HG02884 (cell line): ENCODE measurements around the gene ANO10.

Experiments used
- ATAC-seq: cut with Tn5 transposase; IDR thresholded peaks from one replicate; pipeline ENCODE4 v1.9.1; 2021; ENCODE audit warnings: mild to moderate bottlenecking, moderate library complexity; ENCODE audit not compliant: unreplicated experiment

The ANO10 gene

GRCh38 chr3:43423639-43424038 lies 198.2 kb downstream of the ANO10 start:
- no peak for ATAC-seq

DNA sequence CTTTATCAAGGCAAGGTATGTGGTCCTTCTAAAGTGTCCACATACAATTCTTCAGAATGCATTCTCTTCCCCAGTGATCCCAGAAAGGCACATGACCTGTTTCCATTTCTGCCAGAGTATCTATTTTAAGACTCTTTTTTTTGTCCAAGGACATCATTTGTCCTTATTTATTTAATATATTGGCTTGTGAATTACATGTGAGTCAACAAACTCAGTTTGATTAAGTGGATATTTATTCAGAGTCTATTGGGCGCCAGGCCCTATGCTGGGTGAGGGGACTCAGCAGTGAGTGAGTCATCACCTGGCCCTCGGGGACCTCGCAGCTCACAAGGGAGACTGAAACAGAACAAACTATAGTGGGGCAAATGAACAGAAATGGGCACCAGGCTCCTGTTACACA lies 198.7 kb downstream of the ANO10 start:
- no peak for ATAC-seq

- ATAC-seq = no peak
Measured at GRCh38 chr3:43418601-43419272, 203.1 kb downstream of the ANO10 start.

- ATAC-seq = no peak
Measured at GRCh38 chr3:43417133-43417532, 204.7 kb downstream of the ANO10 start.

- no peak for ATAC-seq
Measured at GRCh38 chr3:43415088-43415487, 206.7 kb downstream of the ANO10 start.

- no peak for ATAC-seq
Measured at GRCh38 chr3:43413676-43414368, 208.0 kb downstream of the ANO10 start.

GRCh38 chr3:43411429-43411828 lies 210.4 kb downstream of the ANO10 start:
- no peak for ATAC-seq

- ATAC-seq = no peak
Measured at GRCh38 chr3:43410592-43410991, 211.2 kb downstream of the ANO10 start.

- no peak for ATAC-seq
Measured at GRCh38 chr3:43409506-43409905, 212.3 kb downstream of the ANO10 start.

GRCh38 chr3:43406643-43407023 lies 215.2 kb downstream of the ANO10 start:
- no peak for ATAC-seq

DNA sequence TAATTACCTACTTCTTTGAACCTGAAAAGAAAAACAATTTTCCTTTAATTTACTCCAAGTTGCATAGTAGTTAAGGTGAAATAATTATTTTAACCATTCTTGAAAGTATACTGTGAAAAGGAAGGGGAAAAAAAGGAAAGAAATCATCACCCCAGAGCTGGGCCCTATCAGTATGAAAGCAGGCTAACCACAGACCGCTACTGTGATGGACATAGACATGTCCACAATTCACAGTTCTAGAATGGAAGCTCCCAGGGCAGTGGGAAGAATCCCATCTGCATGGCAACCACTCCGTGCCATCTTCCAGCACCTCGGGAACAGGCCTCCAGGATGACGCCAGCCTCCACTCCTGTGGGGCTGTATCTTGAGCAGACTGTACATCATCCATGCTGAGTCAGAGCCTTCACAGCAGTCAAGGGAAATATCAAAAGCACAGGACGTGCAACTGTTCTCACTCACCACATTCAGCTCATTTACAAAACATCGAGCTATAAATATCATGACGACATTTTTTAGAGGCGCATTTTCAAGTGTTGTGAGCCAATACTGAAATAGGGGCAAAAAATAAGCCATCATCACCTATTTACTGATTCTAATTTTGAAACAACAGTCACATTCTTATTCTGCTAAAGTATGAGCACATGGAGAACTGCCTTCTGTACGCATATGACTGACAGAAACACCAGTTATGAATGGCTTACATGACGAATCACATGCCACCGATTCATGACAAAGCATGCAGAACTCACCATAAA lies 215.7 kb downstream of the ANO10 start:
- ATAC-seq = no peak

DNA sequence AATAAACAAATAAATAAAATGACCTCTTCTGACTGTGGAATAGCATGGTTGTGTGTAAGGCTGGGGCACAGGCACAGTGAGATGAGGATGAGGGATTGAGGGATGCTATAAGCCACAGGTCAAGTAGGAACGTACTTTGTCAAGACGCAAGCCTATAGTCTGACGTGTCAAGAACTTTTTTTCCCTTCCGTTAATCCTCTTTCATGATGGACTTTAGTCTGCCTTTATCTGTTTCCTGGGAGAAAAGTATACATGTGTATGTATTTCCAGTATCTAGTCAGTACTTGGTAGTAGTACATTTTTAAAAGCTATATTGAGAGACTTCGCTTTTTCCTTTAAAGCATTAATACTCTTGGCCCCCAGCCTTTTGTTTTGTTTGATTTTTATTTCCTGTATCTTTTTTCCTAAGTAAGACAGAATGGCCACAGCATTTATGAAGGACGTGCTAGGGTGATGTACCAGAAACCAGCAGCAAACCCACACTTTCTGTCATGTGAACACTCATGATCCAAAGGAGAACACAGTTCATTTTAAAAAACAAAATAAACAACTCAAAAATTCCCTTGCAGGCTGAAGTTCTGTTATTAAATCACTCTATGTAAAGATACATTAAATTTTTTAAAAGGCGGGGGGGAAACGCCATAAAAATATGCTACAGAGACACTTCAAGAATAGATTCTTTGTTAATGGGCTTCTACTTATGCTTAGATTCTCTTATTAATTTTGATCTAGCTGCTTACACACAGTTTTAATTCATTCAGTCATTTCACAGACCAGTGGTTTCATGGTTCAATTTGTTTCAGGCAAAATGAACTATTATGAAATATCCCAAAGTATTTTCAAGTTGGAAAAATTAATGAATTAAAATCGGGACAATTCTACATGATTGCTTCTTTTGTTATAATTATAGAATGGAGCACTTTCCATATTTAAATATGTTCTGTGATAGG lies 220.8 kb downstream of the ANO10 start:
- ATAC-seq = no peak

- no peak for ATAC-seq
Measured at GRCh38 chr3:43400167-43400566, 221.6 kb downstream of the ANO10 start.

DNA sequence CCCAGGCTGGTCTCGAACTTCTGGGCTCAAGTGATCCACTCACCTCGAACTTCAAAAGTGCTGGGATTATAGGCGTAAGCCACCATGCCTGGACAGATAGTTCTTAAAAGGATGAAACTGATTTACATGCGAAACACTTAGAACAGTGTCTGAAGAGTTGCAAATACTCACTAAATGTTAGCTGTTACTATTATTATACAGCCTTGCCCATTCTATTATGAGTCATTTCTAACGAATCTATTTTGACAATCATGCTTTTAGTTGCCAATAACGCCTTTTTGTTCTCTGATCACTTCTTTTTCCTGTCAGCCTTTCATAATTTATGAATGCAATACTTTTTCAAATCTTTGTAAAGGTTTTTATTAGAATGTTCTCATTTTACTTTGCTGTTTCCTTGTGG lies 222.8 kb downstream of the ANO10 start:
- ATAC-seq = no peak

DNA sequence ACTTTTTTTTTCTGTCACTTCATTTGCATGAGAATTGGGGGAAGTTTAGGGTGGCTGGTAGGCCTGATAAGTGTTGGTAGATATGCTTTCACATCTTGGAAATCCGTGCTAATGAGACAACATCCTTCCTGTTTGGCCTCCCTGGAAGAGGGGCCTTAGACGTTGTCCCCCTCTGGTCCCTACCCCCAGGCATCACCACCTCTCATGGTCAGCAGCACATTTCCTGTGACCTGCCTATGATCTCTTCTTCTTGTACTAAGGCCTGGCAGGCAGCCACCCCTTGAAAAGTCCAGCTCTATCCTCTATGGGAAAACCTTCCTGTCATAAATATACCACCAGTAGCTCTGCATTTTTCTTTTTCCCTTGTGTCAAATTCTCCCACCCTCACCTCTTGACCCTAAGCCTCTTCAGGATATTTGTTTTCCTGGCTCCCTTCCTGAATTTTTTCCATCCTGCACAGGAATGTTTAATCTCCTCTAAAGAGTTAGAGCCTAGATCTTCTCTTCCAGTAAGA lies 227.7 kb downstream of the ANO10 start:
- ATAC-seq = no peak

- ATAC-seq = no peak
Measured at GRCh38 chr3:43391621-43392020, 230.2 kb downstream of the ANO10 start.

DNA sequence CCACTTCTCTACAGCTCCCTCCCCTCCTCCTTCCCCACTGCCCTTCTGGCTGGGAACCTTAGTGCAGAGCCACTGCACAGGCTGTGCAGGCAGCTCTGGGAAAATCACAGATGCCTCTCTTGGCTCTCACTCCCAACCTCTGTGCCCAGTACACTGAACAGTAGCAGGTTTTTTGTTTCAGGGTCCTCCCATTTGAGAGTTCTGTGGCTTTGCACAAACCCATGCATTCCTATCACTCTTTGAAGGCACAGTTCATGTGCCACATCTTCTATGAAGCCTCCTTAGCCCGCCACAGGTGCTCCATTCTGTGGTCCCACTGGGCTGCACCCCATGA lies 231.6 kb downstream of the ANO10 start:
- ATAC-seq = no peak

DNA sequence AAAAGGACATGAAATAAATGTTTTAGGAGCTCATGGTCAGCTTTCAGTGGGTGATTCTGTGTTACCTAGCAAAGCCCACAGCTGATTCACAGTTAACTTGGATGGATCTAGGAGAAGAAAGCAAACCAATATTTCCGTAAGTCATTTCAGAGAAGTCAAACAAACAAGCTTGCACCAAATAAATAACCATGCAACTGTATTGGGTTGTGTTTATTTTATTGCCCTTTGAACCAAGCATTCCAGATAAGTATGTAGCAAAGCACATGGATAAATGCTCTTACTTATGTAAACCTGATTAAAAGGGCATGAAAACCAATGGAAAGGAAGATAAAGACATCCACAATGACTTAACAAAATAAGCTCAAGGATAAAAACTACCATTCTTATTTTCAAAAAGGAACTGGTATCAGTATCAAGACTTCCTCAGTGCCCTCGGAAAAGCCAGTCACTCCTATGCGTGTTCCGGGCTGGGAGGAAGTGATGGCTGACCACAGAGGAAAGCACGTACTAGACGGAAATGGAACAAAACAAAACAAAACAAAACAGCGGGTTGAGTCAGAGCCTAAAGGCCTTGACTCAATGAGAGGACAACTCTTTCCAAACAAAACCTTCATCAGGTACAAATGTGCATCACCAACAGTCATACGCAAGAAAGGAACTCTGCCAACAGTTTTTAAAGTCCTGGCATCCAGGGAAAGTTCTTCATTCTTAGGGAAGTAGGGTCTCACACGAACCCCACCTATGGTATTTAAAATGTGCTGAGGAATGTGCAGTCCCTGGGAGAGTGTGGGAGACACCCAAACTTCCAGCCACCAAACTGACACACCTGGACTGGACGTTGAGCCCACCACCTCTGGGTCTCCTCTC lies 232.2 kb downstream of the ANO10 start:
- no peak for ATAC-seq

DNA sequence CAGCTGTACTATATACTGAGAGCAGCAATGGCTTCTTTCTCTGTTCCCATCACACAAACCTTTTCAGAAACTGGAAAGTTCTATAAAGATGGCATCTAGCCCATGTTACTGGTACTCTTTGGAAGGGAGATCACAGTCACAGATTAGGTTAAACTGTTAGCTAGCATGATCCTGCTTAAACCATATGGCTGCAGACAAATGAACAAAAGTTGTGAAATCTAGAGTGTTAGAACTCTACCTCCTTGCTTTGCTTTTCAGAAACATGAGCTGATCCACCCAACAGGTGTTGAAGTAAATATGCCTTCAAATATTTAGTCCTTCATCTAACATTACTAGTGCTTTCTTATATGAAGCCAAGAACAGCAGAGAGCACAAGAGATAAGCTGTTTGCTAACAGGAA lies 232.9 kb downstream of the ANO10 start:
- no peak for ATAC-seq

DNA sequence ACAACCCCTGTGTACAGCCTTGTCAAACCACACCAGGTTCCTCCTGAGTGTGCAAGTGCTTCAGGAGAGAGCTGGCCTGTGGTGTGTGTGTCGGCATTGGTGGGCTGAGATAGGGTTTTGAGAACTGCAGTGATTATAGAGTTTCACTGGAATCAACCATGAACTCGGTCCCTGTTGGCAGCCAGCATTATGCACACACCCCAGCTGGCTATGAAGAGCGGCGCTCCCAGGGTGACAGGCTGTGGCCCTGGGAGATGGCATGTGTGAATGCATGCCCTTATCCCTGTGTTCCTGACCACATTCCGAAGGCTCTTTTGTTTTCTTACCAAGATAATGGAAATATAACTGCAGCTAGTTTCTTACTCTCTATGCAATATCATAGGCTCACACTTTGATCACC lies 233.6 kb downstream of the ANO10 start:
- no peak for ATAC-seq
